HPDE6-E6E7 (cell line): ENCODE measurements around the gene SOD1.
"Not testable (repeated sequence)": the region's sequence is repeated elsewhere in the genome, so short reads cannot be mapped to it uniquely, and the experiment has no call there.

Experiments used
- DNase-seq: peaks from one replicate; pipeline ENCODE4 v3.0.0; 2011; ENCODE audit warnings: missing footprints; ENCODE audit errors: extremely low spot score

SOD1 gene

GRCh38 chr21:31656199-31657095 lies 3.0 kb upstream of the SOD1 start:
- no peak for DNase-seq

- no peak for DNase-seq
These were observed 1.4 kb upstream of the SOD1 start for GRCh38 chr21:31658053-31658452.

GRCh38 chr21:31659286-31659535 lies 282 bp upstream of the SOD1 start:
- no peak for DNase-seq

GRCh38 chr21:31660259-31660565 lies 719 bp downstream of the SOD1 start:
- no peak for DNase-seq

- DNase-seq = no peak
These were observed 1.1 kb downstream of the SOD1 start for GRCh38 chr21:31660591-31660990.

GRCh38 chr21:31663584-31664249 lies 4.2 kb downstream of the SOD1 start:
- no peak for DNase-seq

GRCh38 chr21:31665397-31665796 lies 5.9 kb downstream of the SOD1 start:
- DNase-seq = no peak

GRCh38 chr21:31665869-31666268 lies 6.4 kb downstream of the SOD1 start:
- DNase-seq = not testable (repeated sequence)

GRCh38 chr21:31666445-31667010 lies 7.0 kb downstream of the SOD1 start:
- DNase-seq = no peak

- DNase-seq = no peak
These were observed 7.6 kb downstream of the SOD1 start for GRCh38 chr21:31667132-31667531.

- DNase-seq = peak; percentile 12
These were observed 8.1 kb downstream of the SOD1 start for GRCh38 chr21:31667639-31668038.

- no peak for DNase-seq
These were observed 9.4 kb downstream of the SOD1 start for GRCh38 chr21:31668651-31669491.

- DNase-seq = no peak
These were observed 10.6 kb downstream of the SOD1 start for GRCh38 chr21:31670070-31670469.

GRCh38 chr21:31671146-31671716 lies 11.7 kb downstream of the SOD1 start:
- no peak for DNase-seq

GRCh38 chr21:31671931-31672330 lies 12.4 kb downstream of the SOD1 start:
- DNase-seq = no peak

GRCh38 chr21:31673321-31673912 lies 13.9 kb downstream of the SOD1 start:
- DNase-seq = no peak

- DNase-seq = no peak
These were observed 15.8 kb downstream of the SOD1 start for GRCh38 chr21:31675318-31675717.

- no peak for DNase-seq
These were observed 16.5 kb downstream of the SOD1 start for GRCh38 chr21:31675960-31676359.

GRCh38 chr21:31677047-31677446 lies 17.6 kb downstream of the SOD1 start:
- DNase-seq = no peak

- no peak for DNase-seq
These were observed 19.0 kb downstream of the SOD1 start for GRCh38 chr21:31678478-31678877.

GRCh38 chr21:31682620-31683019 lies 23.1 kb downstream of the SOD1 start:
- no peak for DNase-seq

GRCh38 chr21:31683029-31683428 lies 23.5 kb downstream of the SOD1 start:
- DNase-seq = no peak
